K562 (cell line): ENCODE measurements around the gene AGBL1. TPM values are rescaled to one million over a fixed set of nuclear protein-coding genes. Genes with fewer than 3 reads are reported as not detected.

Source experiments
- ATAC-seq: fragments of 200-7000 bp; cut with Tn5 transposase; 3 replicates; pipeline ENCODE4 v1.9.1; 2020; ENCODE audit warnings: moderate library complexity
- BruUV-seq: library from RNA; stranded (reverse); fragments of 400-500 nt; replicated peaks from 2 replicates; lab custom pipeline; 2021; lab: Mats Ljungman, UMichigan
- CTCF ChIA-PET: fragments of 300-600 bp; formaldehyde crosslinking; extraction: SDS; loops from one replicate; lab custom pipeline; 2021; ENCODE audit warnings: low intra/inter-chr PET ratio; lab: Yijun Ruan, JAX
- POLR2A ChIA-PET: fragments of 300-600, 350-650 bp; sonication (Branson Sonifier 250); formaldehyde crosslinking; extraction: SDS; loops from one replicate; lab custom pipeline; 2021; ENCODE audit warnings: antibody characterized with exemption, inconsistent platforms; lab: Yijun Ruan, JAX
- DNase-seq, 4 experiments: peaks; one replicate each; pipeline versions ENCODE4 v3.0.0 to v3.0.0-alpha.2; 2011 to 2018; ENCODE audit warnings: low spot score in 3 of 4, mixed read lengths in 3 of 4; ENCODE audit errors: extremely low read depth in 1 of 4
- FAIRE-seq: peaks from 2 replicates; lab custom pipeline; 2011; peaks lifted over from hg19 to GRCh38; lab: Jason Lieb, UNC
- H2AFZ ChIP-seq: 2 replicates; pipeline ENCODE4 v1.6.0; 2011; ENCODE audit warnings: low read depth, low read length, control low read depth, inconsistent platforms
- H3K27ac ChIP-seq: fragments of 200-600 bp; 3 replicates; pipeline ENCODE4 v1.8.0; 2011; ENCODE audit warnings: low read depth, mild to moderate bottlenecking, control low read depth, inconsistent platforms, low read length, moderate library complexity, mixed read lengths; ENCODE audit errors: extremely low read depth
- H3K27me3 ChIP-seq, 2 experiments: fragments of 300-600 bp in 1 of 2; 2 replicates in 1 of 2; 3 replicates in 1 of 2; pipeline versions ENCODE4 v1.6.0 to v1.8.0; 2011; ENCODE audit warnings: inconsistent platforms in 2 of 2, low read length in 2 of 2, mild to moderate bottlenecking in 1 of 2, mixed read lengths in 1 of 2, moderate library complexity in 1 of 2; ENCODE audit not compliant: control insufficient read depth in 2 of 2, insufficient read depth in 2 of 2
- H3K36me3 ChIP-seq: fragments of 300-600 bp; 3 replicates; pipeline ENCODE4 v1.8.0; 2011; ENCODE audit warnings: mild to moderate bottlenecking, low read length, inconsistent platforms; ENCODE audit not compliant: control insufficient read depth, insufficient read depth
- H3K4me1 ChIP-seq, 2 experiments: fragments of 200-600 bp in 1 of 2; replicated peaks in 1 of 2; 2 replicates in 1 of 2; 3 replicates in 1 of 2; pipeline versions ENCODE4 v1.5.1 to v1.8.0; 2011; ENCODE audit warnings: inconsistent platforms in 2 of 2, low read length in 2 of 2, mild to moderate bottlenecking in 1 of 2, mixed read lengths in 1 of 2, moderate library complexity in 1 of 2; ENCODE audit not compliant: control insufficient read depth in 2 of 2, insufficient read depth in 2 of 2
- H3K4me2 ChIP-seq: 2 replicates; pipeline ENCODE4 v1.6.1; 2011; ENCODE audit warnings: low read length, control low read depth, inconsistent platforms, mixed read lengths; ENCODE audit not compliant: insufficient read depth
- H3K4me3 ChIP-seq: fragments of 200-600 bp; sonication (generic), shearing (Covaris generic); 2 replicates; pipeline ENCODE4 v1.5.1; 2016; ENCODE audit warnings: control low read depth, inconsistent platforms
- H3K79me2 ChIP-seq: fragments of 200-600 bp; 3 replicates; pipeline ENCODE4 v1.8.0; 2011; ENCODE audit warnings: low read length, inconsistent platforms; ENCODE audit not compliant: control insufficient read depth, insufficient read depth
- H3K9ac ChIP-seq, 2 experiments: 2 replicates each; pipeline versions ENCODE4 v1.6.0 to v1.6.1; 2011; ENCODE audit warnings: low read depth in 2 of 2, low read length in 2 of 2, control low read depth in 1 of 2, inconsistent platforms in 1 of 2, mild to moderate bottlenecking in 1 of 2, mixed read lengths in 1 of 2; ENCODE audit not compliant: insufficient read depth in 1 of 2
- H3K9me1 ChIP-seq: one replicate; pipeline ENCODE4 v1.6.0; 2011; ENCODE audit warnings: inconsistent platforms, mild to moderate bottlenecking, low read length, moderate library complexity; ENCODE audit not compliant: control insufficient read depth, insufficient read depth
- H3K9me3 ChIP-seq: replicated peaks from 2 replicates; pipeline ENCODE4 v1.5.1; 2011; ENCODE audit warnings: low read depth, low read length, inconsistent platforms; ENCODE audit not compliant: control insufficient read depth, insufficient read depth
- H4K20me1 ChIP-seq: replicated peaks from 2 replicates; pipeline ENCODE4 v1.6.1; 2011; ENCODE audit warnings: low read length, inconsistent platforms, mixed read lengths; ENCODE audit not compliant: control insufficient read depth, insufficient read depth
- BCOR ChIP-seq: fragments of 450-650 bp; IDR thresholded peaks from 2 replicates; pipeline ENCODE4 v1.6.1; 2016
- BMI1 ChIP-seq: fragments of 150-350 bp; IDR thresholded peaks from 2 replicates; pipeline ENCODE4 v1.6.1; 2014; ENCODE audit warnings: low read length
- ELF2 ChIP-seq: fragments of 250-450 bp; sonication (Bioruptor Pico); IDR thresholded peaks from 2 replicates; pipeline ENCODE4 v1.5.0; 2021; ENCODE audit warnings: mild to moderate bottlenecking
- ETV6 ChIP-seq, 3 experiments: fragments of 150-350 bp in 1 of 3; sonication (generic) in 1 of 3; formaldehyde crosslinking in 1 of 3; IDR thresholded peaks; 2 replicates each; pipeline versions ENCODE4 v1.6.1 to v1.8.0; 2014 to 2022; ENCODE audit warnings: borderline replicate concordance in 2 of 3, low read depth in 2 of 3, antibody characterized with exemption in 1 of 3, low read length in 1 of 3, mild to moderate bottlenecking in 1 of 3, missing genetic modification reagents in 1 of 3
- FOXA1 ChIP-seq: fragments of 450-650 bp; IDR thresholded peaks from 2 replicates; pipeline ENCODE4 v1.6.1; 2016; ENCODE audit warnings: mild to moderate bottlenecking, borderline replicate concordance
- JUNB ChIP-seq: fragments of 450-650 bp; formaldehyde crosslinking; conservative IDR thresholded peaks from 2 replicates; pipeline ENCODE4 v1.4.0; 2020; ENCODE audit warnings: mild to moderate bottlenecking
- MAFK ChIP-seq: IDR thresholded peaks from 2 replicates; pipeline ENCODE4 v1.6.1; 2011; ENCODE audit warnings: low read length, improper control_type of control experiment
- MNT ChIP-seq, 2 experiments: fragments of 450-650 bp; conservative IDR thresholded peaks; 2 replicates each; pipeline ENCODE4 v1.6.1; 2017; ENCODE audit warnings: mild to moderate bottlenecking in 2 of 2, moderate library complexity in 2 of 2
- MXD1 ChIP-seq: fragments of 250-450 bp; sonication (Bioruptor Pico); IDR thresholded peaks from 2 replicates; pipeline ENCODE4 v1.8.0; 2021; ENCODE audit warnings: borderline replicate concordance, mild to moderate bottlenecking, moderate library complexity; ENCODE audit not compliant: poor library complexity, severe bottlenecking
- NFYB ChIP-seq: IDR thresholded peaks from 2 replicates; pipeline ENCODE4 v1.6.1; 2011; ENCODE audit warnings: mild to moderate bottlenecking, moderate library complexity; ENCODE audit not compliant: insufficient read length; ENCODE audit errors: extremely low read depth
- POU5F1 ChIP-seq: fragments of 150-350 bp; IDR thresholded peaks from 2 replicates; pipeline ENCODE4 v1.6.1; 2014; ENCODE audit warnings: borderline replicate concordance, low read length, low read depth, mild to moderate bottlenecking; ENCODE audit not compliant: partially characterized antibody
- USF1 ChIP-seq: sonication (generic); formaldehyde crosslinking; IDR thresholded peaks from 2 replicates; pipeline ENCODE4 v1.9.0; 2022; ENCODE audit warnings: mild to moderate bottlenecking, missing genetic modification reagents
- ZBED1 ChIP-seq: IDR thresholded peaks from 2 replicates; pipeline ENCODE4 v1.6.1; 2014
- WGBS: fragments of 100-300 bp; shearing (Covaris generic); methylation state at CpG from one replicate; pipeline ENCODE4 v1.1.6; 2016; ENCODE audit warnings: low coverage, mixed read lengths; ENCODE audit not compliant: insufficient coverage; ENCODE audit errors: missing lambda C conversion rate; 5-methylcytosine and 5-hydroxymethylcytosine counted together
- in situ Hi-C: fragments of 300-500 bp; cut with MboI; formaldehyde crosslinking; loops from 4 replicates; pipeline ENCODE4 v1.15.0; 2018; ENCODE audit warnings: inconsistent platforms, mixed read lengths
- intact Hi-C: fragments of 100-400 bp; cut with micrococcal nuclease; formaldehyde crosslinking; loops from 2 replicates; pipeline ENCODE4 v1.14.2; 2022
- polyA plus RNA-seq, 8 experiments: library from polyadenylated mRNA; depleted of rRNA in 4 of 8; stranded (reverse) in 5 of 8; unstranded in 3 of 8; fragments of >200 nt; fragmentation: Nextera tagmentation in 2 of 8; fragmentation: Illumina TruSeq in 1 of 8; extraction: Ambion mirVana in 2 of 8; extraction: Trizol in 1 of 8; gene quantifications; 2 replicates each; pipeline versions ENCODE4 v1.2.1 to v1.2.3, GENCODE V29; 2011 to 2014; ENCODE audit warnings: inconsistent platforms in 1 of 8, missing spikeins in 1 of 8
- total RNA-seq, 7 experiments: library from RNA; depleted of rRNA in 6 of 7; stranded (reverse); fragments of >200 nt in 6 of 7; fragmentation: Illumina TruSeq in 2 of 7; extraction: Trizol in 2 of 7; gene quantifications; 2 replicates each; pipeline versions ENCODE4 v1.2.1 to v1.2.3, GENCODE V29; 2011 to 2021; ENCODE audit warnings: low replicate concordance in 1 of 7

Gene AGBL1
- total and polyA plus RNA-seq, 9 of the 15 experiments (the other 6 are each of a cell fraction or from before 2014, with no cell fraction given) = not detected

- DNase-seq = no peak
- 1% methylated on average over 13 of the region's 21 CpGs for WGBS
- H4K20me1 ChIP-seq = no peaks in the 10 kb centered on the region
- H3K4me2 ChIP-seq = no peak overlapping the region
- no peak overlapping the region for H3K4me3 ChIP-seq
- FAIRE-seq = no peak
- intact Hi-C loops (no loop called here), in situ Hi-C loops (no loop called here)
- no peaks in the 10 kb centered on the region for H3K9me1 ChIP-seq
- TF ChIP-seq NFYB (no peak), ETV6 (IDR thresholded peaks at IDR 0.05; ENCODE audit: borderline replicate concordance in 1 of 2, low read depth in 2 of 2, low read length in 1 of 2) (no peak), ETV6 (CRISPR knock-in tag; IDR thresholded peaks at IDR 0.05; ENCODE audit: borderline replicate concordance) (no peak), USF1 (CRISPR knock-in tag) (no peak), POU5F1 (no peak)
- no peaks in the 10 kb centered on the region for H3K27me3 ChIP-seq
- H3K27ac ChIP-seq = no peak overlapping the region
- ChIA-PET CTCF (no interaction called here), POLR2A (no interaction called here)
- BruUV-seq = no TSS peak
- no peaks in the 10 kb centered on the region for H3K36me3 ChIP-seq
- H2AFZ ChIP-seq = no peak overlapping the region
- ATAC-seq = no peak
- no peaks in the 10 kb centered on the region for H3K9me3 ChIP-seq
- no peaks in the 10 kb centered on the region for H3K79me2 ChIP-seq
- no peaks in the 10 kb centered on the region for H3K4me1 ChIP-seq
- no peak overlapping the region for H3K9ac ChIP-seq
Observed at GRCh38 chr15:86572368-86572841, 492.7 kb downstream of the AGBL1 start.

GRCh38 chr15:86573476-86573875 lies 493.8 kb downstream of the AGBL1 start:
- 3% methylated on average over 3 of the region's 3 CpGs for WGBS
- in situ Hi-C loops = no loop called here
- POLR2A ChIA-PET = no interaction called here
- TF ChIP-seq ELF2 (no peak), ZBED1 (no peak), MAFK (no peak), JUNB (no peak), MNT (conservative IDR thresholded peaks at IDR 0.05) (no peak), FOXA1 (no peak), BCOR (no peak), MXD1 (CRISPR knock-in tag) (no peak), BMI1 (no peak)

More at GRCh38 chr15:86573476-86573875, 493.8 kb downstream of the AGBL1 start:
- Histone ChIP-seq H3K27me3 (no peaks in the 10 kb centered on the region), H3K9me1 (no peaks in the 10 kb centered on the region), H3K4me2 (no peak overlapping the region), H3K4me3 (no peak overlapping the region), H3K4me1 (no peaks in the 10 kb centered on the region), H3K9ac (no peak overlapping the region), H3K79me2 (no peaks in the 10 kb centered on the region), H3K9me3 (no peaks in the 10 kb centered on the region), H3K36me3 (no peaks in the 10 kb centered on the region), H3K27ac (no peak overlapping the region), H2AFZ (no peak overlapping the region), H4K20me1 (no peaks in the 10 kb centered on the region)
- no TSS peak for BruUV-seq
- ATAC-seq (no peak), FAIRE-seq (no peak), DNase-seq (no peak)
- CTCF ChIA-PET = no interaction called here
- intact Hi-C loops = no loop called here
